GM12873 (cell line): ENCODE measurements around the gene TMEM54.

ENCODE experiments used
- TF ChIP-seq, protein P1 (sequence below): IDR thresholded peaks from 2 replicates; pipeline ENCODE4 v1.5.1; 2012; ENCODE audit warnings: low read depth, mild to moderate bottlenecking, moderate library complexity, low read length, control low read depth; ENCODE audit not compliant: insufficient read depth; ENCODE audit errors: missing control alignments

The TMEM54 gene

DNA sequence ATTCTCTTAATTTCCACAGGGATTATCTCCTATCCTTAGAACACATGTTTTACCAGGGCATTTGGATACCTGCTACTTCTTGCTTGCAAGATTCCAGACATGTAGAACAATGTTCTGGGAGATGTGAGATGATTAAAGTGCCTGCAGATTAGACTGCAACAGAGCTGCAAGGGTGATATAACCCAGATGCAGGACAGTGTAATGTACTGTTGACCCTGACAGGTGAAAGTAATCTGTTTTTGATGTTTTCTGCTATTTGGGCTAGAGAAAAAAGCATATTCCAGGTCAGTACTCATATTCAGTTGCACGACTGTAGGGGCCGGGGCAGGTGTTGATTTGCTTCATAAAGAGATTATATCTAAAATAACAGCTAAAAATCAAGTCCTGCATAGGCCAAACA lies 27.1 kb upstream of the TMEM54 start:
- TF ChIP-seq, protein P1, sequence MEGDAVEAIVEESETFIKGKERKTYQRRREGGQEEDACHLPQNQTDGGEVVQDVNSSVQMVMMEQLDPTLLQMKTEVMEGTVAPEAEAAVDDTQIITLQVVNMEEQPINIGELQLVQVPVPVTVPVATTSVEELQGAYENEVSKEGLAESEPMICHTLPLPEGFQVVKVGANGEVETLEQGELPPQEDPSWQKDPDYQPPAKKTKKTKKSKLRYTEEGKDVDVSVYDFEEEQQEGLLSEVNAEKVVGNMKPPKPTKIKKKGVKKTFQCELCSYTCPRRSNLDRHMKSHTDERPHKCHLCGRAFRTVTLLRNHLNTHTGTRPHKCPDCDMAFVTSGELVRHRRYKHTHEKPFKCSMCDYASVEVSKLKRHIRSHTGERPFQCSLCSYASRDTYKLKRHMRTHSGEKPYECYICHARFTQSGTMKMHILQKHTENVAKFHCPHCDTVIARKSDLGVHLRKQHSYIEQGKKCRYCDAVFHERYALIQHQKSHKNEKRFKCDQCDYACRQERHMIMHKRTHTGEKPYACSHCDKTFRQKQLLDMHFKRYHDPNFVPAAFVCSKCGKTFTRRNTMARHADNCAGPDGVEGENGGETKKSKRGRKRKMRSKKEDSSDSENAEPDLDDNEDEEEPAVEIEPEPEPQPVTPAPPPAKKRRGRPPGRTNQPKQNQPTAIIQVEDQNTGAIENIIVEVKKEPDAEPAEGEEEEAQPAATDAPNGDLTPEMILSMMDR: no peak

DNA sequence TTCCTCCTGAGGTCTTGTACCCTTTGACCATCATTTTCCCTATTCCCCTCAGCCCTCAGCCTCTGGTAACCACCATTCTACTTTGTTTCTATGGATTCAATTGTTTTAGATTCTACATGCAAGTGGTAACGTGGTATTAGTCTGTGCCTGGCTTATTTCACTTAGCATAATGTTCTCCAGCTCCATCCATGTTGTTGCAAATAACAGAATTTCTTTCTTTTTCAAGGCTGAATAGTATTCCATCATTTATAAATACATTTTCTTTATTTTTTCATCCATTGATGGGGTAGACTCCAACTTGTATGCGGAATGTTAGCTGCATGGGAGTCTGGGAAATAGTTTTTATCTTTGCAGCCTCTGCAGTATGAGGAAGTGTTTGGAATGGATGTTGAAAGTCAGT lies 26.3 kb upstream of the TMEM54 start:
- TF ChIP-seq, protein P1: no peak

GRCh38 chr1:32926562-32926961 lies 25.4 kb upstream of the TMEM54 start:
- TF ChIP-seq, protein P1: no peak

GRCh38 chr1:32925403-32926162 lies 24.4 kb upstream of the TMEM54 start:
- TF ChIP-seq, protein P1: peak; percentile 15

GRCh38 chr1:32924881-32925344 lies 23.7 kb upstream of the TMEM54 start:
- TF ChIP-seq, protein P1: no peak

GRCh38 chr1:32920833-32921232 lies 19.6 kb upstream of the TMEM54 start:
- TF ChIP-seq, protein P1: no peak

DNA sequence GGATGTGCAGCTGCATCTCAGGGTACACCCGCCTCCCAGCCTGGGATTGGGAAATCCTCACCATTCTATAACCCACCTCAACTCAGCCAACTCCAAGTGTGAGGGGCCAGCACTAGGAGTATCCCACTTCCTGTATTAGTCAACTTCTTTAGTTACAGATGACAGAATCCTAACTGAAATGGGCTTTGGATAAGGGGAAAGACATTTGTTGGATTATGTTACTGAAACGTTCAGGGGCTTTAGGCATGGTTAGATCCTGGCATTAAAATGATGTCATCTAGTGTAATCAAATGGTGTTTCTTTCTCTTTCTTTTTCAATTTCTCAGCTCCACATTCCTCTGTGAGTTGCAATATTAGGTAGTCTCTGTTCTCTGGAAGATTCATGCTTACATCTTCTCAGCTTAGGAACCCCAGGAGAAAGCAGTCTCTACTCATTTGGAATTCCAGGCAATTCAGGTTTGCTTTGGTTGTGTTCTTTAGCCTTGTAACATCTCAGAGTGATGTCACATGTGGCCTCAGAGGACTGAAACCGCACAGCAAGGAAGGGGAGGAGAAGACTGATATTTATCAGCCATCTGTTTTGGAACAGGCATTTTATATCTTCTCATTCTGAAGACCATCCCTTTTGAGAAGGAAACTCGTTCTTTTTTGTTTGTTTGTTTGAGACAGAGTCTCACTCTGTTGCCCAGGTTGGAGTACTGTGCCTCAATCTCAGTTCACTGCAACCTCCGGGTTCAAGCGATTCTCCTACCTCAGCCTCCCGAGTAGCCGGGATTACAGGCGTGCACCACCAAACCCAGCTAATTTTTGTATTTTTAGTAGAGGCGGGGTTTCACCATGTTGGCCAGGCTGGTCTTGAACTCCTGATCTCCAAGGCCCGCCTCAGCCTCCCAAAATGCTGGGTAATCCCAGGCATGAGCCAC lies 18.9 kb upstream of the TMEM54 start:
- TF ChIP-seq, protein P1: no peak
